ENCODE measurements around the gene FAM171A1. TPM values are rescaled to one million over a fixed set of nuclear protein-coding genes. Genes with fewer than 3 reads are reported as not detected.

The FAM171A1 gene
- total and polyA plus RNA-seq, 2 of the 13 experiments (the other 11 are each of a cell fraction or from before 2014, with no cell fraction given): 21.5 to 34.7 TPM

DNA sequence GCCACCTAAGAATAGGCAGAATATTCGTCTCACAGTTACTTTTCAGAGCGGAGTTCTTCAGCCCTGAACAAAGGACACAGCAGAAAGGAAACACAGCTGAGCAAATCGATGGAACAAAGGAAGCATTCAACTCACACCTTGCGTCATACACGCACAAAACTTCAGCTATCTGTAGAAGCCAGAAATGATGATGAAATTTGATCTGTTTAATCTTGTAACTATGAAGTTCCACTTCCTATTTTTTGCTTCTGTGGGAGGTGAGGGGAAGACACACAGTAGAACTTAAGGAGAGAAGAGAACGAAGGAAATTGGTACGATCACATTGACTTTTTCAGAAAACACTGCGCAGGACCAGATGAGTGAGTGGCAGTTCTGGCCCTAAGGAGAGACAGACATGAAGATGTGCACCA, 26.2 kb downstream of the FAM171A1 start (continued):
- TF ChIP-seq ZSCAN29 (CRISPR knock-in tag; conservative IDR thresholded peaks at IDR 0.05) (peak; percentile 80; the same call in 1 of the 2 replicates), ZBTB25 (CRISPR knock-in tag; IDR thresholded peaks at IDR 0.05) (peak; percentile 64; the same call in 1 of the 2 replicates), ZNF17 (CRISPR knock-in tag; IDR thresholded peaks at IDR 0.05) (no peak), MYC (CRISPR knock-in tag; IDR thresholded peaks at IDR 0.05; ENCODE audit: borderline replicate concordance) (no peak), ZNF557 (CRISPR knock-in tag; IDR thresholded peaks at IDR 0.05) (peak; percentile 68; the same call in 1 of the 2 replicates), CEBPG (CRISPR knock-in tag; IDR thresholded peaks at IDR 0.05) (peak; percentile 100), ZNF616 (CRISPR knock-in tag; IDR thresholded peaks at IDR 0.05; ENCODE audit: low read depth) (no peak), NCOA5 (CRISPR knock-in tag; IDR thresholded peaks at IDR 0.05) (no peak), ZNF136 (CRISPR knock-in tag; IDR thresholded peaks at IDR 0.05; ENCODE audit: low read depth) (no peak; the same call in 1 of the 2 replicates), ZFP90 (CRISPR knock-in tag; IDR thresholded peaks at IDR 0.05; ENCODE audit: borderline replicate concordance) (0 out of 2 replicates have a peak, but pooled peaks have one; percentile 52), RBAK (CRISPR knock-in tag; IDR thresholded peaks at IDR 0.05) (no peak), HNF4A (CRISPR knock-in tag; IDR thresholded peaks at IDR 0.05) (peak; percentile 84), FOXP1 (IDR thresholded peaks at IDR 0.05) (no peak), FOXP1 (CRISPR knock-in tag; IDR thresholded peaks at IDR 0.05) (peak; percentile 78; the same call in 1 of the 2 replicates)
- TF ChIP-seq, protein P1, sequence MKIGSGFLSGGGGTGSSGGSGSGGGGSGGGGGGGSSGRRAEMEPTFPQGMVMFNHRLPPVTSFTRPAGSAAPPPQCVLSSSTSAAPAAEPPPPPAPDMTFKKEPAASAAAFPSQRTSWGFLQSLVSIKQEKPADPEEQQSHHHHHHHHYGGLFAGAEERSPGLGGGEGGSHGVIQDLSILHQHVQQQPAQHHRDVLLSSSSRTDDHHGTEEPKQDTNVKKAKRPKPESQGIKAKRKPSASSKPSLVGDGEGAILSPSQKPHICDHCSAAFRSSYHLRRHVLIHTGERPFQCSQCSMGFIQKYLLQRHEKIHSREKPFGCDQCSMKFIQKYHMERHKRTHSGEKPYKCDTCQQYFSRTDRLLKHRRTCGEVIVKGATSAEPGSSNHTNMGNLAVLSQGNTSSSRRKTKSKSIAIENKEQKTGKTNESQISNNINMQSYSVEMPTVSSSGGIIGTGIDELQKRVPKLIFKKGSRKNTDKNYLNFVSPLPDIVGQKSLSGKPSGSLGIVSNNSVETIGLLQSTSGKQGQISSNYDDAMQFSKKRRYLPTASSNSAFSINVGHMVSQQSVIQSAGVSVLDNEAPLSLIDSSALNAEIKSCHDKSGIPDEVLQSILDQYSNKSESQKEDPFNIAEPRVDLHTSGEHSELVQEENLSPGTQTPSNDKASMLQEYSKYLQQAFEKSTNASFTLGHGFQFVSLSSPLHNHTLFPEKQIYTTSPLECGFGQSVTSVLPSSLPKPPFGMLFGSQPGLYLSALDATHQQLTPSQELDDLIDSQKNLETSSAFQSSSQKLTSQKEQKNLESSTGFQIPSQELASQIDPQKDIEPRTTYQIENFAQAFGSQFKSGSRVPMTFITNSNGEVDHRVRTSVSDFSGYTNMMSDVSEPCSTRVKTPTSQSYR (CRISPR knock-in tag; IDR thresholded peaks at IDR 0.05; ENCODE audit: borderline replicate concordance): peak; percentile 26; the same call in 1 of the 2 replicates
